Fibroblast of gingiva (primary cell): ENCODE measurements around the gene PPIE.

Experiments used
- DNase-seq: peaks from one replicate; pipeline ENCODE4 v3.0.0-alpha.2; 2011; ENCODE audit warnings: low read depth

PPIE gene

DNA sequence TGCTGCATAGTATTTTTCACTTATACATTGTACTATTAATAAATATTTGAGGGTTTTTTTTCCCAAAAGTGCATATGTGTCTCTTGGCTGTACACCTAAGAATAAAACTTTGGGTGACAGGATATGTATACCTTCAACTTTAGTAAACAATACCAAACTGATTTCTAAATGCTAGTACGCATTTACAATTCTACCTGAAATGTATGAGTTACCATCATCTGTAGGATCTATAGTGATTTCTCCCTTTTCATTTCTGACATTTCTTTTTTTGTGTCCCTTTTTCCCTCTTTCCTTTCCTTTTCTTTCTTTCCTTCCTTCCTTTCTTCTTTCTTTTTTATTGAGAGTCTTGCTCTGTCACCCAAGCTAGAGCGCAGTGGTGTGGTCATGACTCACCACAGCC, 66.7 kb downstream of the PPIE start:
- no peak for DNase-seq

GRCh38 chr1:39808784-39809517, 70.3 kb downstream of the PPIE start:
- DNase-seq = no peak

GRCh38 chr1:39812913-39813312, 74.2 kb downstream of the PPIE start:
- DNase-seq = no peak
